ENCODE measurements around the gene GNG7. TPM values are rescaled to one million over a fixed set of nuclear protein-coding genes. Genes with fewer than 3 reads are reported as not detected.

GNG7 gene
- total RNA-seq, 1 experiment from 2014 or later, result 7.7 TPM

DNA sequence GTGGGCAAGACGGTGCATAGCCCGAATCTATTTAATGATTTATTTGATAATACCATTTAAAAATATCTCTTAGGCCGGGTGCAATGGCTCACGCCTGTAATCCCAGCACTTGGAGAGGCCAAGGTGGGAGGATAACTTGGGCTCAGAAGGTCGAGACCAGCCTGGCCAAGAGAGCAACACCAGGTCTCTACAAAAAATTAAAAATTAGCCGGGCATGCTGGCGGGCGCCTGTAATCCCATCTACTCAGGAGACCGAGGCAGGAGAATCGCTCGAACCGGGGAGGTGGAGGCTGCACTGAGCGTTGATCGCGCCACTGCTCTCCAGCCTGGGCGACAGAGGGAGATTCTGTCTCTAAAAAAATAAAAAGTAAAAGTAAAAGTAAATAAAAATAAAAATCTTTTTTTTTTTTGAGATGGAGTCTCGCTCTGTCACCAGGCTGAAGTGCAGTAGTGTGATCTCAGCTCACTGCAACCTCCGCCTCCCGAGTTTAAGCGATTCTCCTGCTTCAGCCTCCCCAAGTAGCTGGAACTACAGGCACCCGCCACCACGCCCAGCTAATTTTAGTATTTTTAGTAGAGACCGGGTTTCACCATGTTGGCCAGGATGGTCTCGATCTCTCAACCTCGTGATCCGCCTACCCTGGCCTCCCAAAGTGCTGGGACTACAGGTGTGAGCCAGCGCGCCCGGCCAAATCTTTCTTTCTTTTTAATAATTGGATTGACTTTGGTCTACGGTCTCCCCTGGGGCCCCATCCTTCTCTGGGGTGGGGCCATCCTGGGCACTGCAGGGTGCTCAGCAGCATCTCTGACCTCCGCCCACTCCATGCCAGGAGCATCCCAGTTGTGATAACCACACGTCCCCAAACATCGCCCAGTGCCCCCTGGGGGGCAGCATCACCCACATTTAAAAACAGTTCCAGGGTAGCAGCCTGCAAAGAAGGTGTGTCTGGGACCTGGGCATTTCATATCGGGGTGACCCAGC lies 90.7 kb downstream of the GNG7 start:
- H3K27ac Mint-ChIP-seq, result no peak overlapping the region
- no peaks in the 10 kb centered on the region for H3K79me1 ChIP-seq (ENCODE audit: insufficient read depth, low read depth, low read length, poor library complexity, severe bottlenecking)
- no peak overlapping the region for H3K18ac ChIP-seq (ENCODE audit: insufficient read length, low read depth, low read length)
- H3K4me2 ChIP-seq (ENCODE audit: insufficient read depth, insufficient read length, low read length), result no peak overlapping the region
- no peak overlapping the region for H3K4me3 Mint-ChIP-seq
- no peak overlapping the region for H4K8ac ChIP-seq (replicated peaks; ENCODE audit: insufficient read length, low read depth, low read length)
- no peaks in the 10 kb centered on the region for H3K79me2 ChIP-seq (ENCODE audit: insufficient read depth, low read length)
- peaks cover 8 to 13% of the 10 kb centered on the region in 2 experiments for H3K9me3 Mint-ChIP-seq
- H3K27me3 ChIP-seq (ENCODE audit: insufficient read depth, low read length), result no peaks in the 10 kb centered on the region
- no peak overlapping the region for H2BK15ac ChIP-seq (ENCODE audit: low read depth, low read length)
- H3K9ac ChIP-seq (ENCODE audit: extremely low read depth, insufficient read length, low read length), result no peak overlapping the region
- no peak overlapping the region for H2BK12ac ChIP-seq (ENCODE audit: insufficient read length, low read depth, low read length)
- H3K4ac ChIP-seq (ENCODE audit: low read depth, low read length), result no peak overlapping the region
- H2BK5ac ChIP-seq (ENCODE audit: insufficient read length, low read length), result no peak overlapping the region
- no peak overlapping the region for H3K23ac ChIP-seq (ENCODE audit: insufficient read length, low read depth, low read length)
- no peak overlapping the region for H3K27ac ChIP-seq (ENCODE audit: insufficient read length, low read depth, low read length)
- peaks cover 2% of the 10 kb centered on the region; the same call in 1 of the 2 replicates for H3K4me1 ChIP-seq (ENCODE audit: insufficient read depth, low read length)
- peaks cover 2 to 5% (median 4%) of the 10 kb centered on the region in 3 experiments; a peak in 4 of 7 replicates for H3K36me3 Mint-ChIP-seq (ENCODE audit: insufficient read depth in 1 of 3, low read depth in 3 of 3)
- H2BK20ac ChIP-seq (ENCODE audit: low read depth, low read length, poor library complexity, severe bottlenecking), result no peak overlapping the region
- no peak overlapping the region for H3K56ac ChIP-seq (ENCODE audit: insufficient read length, low read depth, low read length)
- H3T11ph ChIP-seq (ENCODE audit: low read length), result no peak overlapping the region
- TF ChIP-seq, protein P1, sequence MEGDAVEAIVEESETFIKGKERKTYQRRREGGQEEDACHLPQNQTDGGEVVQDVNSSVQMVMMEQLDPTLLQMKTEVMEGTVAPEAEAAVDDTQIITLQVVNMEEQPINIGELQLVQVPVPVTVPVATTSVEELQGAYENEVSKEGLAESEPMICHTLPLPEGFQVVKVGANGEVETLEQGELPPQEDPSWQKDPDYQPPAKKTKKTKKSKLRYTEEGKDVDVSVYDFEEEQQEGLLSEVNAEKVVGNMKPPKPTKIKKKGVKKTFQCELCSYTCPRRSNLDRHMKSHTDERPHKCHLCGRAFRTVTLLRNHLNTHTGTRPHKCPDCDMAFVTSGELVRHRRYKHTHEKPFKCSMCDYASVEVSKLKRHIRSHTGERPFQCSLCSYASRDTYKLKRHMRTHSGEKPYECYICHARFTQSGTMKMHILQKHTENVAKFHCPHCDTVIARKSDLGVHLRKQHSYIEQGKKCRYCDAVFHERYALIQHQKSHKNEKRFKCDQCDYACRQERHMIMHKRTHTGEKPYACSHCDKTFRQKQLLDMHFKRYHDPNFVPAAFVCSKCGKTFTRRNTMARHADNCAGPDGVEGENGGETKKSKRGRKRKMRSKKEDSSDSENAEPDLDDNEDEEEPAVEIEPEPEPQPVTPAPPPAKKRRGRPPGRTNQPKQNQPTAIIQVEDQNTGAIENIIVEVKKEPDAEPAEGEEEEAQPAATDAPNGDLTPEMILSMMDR (conservative IDR thresholded peaks at IDR 0.05), result no peak; the same call in 2 of the 3 replicates
- no peak overlapping the region for H2BK120ac ChIP-seq (ENCODE audit: low read depth, low read length, poor library complexity, severe bottlenecking)
- H4K20me1 ChIP-seq (ENCODE audit: control insufficient read depth, insufficient read depth, insufficient read length), result no peaks in the 10 kb centered on the region
- no peak overlapping the region for H3K14ac ChIP-seq (ENCODE audit: insufficient read depth, low read length)
- H2AK5ac ChIP-seq (ENCODE audit: insufficient read length, low read length), result no peak overlapping the region
- no CpG with 5 or more reads among the region's 34 CpGs for WGBS (ENCODE audit: extremely low coverage, insufficient read length, low lambda C conversion rate)
- H4K5ac ChIP-seq (ENCODE audit: insufficient read length, low read depth, low read length), result no peak overlapping the region
- H3K4me1 Mint-ChIP-seq, result peaks cover 15 to 18% of the 10 kb centered on the region in 2 experiments
- H3K27me3 Mint-ChIP-seq (ENCODE audit: low read depth), result peaks cover 30% of the 10 kb centered on the region
- DNase-seq, result no peak
- H3K23me2 ChIP-seq (ENCODE audit: insufficient read length, low read depth, low read length, poor library complexity, severe bottlenecking), result peaks cover 5% of the 10 kb centered on the region
- H4K91ac ChIP-seq (ENCODE audit: insufficient read length, low read depth, low read length), result no peak overlapping the region
- no peaks in the 10 kb centered on the region for H3K9me3 ChIP-seq (ENCODE audit: control insufficient read depth, low read depth, low read length)
- H2AFZ ChIP-seq (ENCODE audit: low read length), result no peak overlapping the region
